Measurements from ENCODE around the gene SPATA16. TPM values are rescaled to one million over a fixed set of nuclear protein-coding genes. Genes with fewer than 3 reads are reported as not detected.
"Not testable (repeated sequence)": the region's sequence is repeated elsewhere in the genome, so short reads cannot be mapped to it uniquely, and the experiment has no call there.

The SPATA16 gene
- total RNA-seq, 1 donor from 2014 or later = not detected

DNA sequence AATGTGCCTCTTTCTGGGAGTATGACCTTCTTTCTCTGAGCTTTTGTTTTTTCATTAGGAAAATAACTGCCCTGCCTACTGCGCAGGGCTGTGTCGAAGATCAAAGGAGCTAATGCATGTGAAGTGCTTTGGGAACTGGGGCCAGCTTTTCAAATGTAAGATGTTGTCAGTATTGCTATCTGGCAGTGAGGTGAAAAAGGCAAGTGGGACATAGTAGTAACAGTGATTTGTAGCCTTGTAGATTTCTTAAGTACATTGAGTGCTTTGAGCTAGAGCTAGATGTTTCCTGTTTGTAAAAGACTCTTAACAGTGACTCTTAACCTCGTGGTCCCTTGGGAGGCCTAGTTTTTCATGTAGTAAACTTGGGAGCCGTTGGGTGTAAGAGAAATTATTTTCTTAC is 264.0 kb downstream of the SPATA16 start:
- DNase-seq = peak; percentile 9

DNA sequence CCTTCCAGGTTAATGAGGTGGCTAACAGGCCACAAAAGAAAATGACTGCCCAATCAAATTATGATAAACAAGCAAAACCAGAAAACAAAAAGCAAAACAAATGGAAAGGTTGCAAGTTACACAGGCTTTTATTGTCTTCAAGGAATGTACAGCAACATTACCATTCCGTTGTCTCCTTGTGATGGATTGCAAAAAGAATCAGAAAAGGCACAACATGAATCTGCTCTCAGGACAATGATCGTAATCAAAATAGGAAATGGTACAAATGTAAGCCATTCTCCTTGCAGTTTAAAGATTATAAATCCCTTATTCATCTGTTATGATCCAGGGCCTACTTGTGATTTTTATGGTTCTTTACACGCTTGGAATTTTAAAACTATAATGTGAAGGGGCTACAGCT is 264.7 kb downstream of the SPATA16 start:
- peak; percentile 21 for DNase-seq

DNA sequence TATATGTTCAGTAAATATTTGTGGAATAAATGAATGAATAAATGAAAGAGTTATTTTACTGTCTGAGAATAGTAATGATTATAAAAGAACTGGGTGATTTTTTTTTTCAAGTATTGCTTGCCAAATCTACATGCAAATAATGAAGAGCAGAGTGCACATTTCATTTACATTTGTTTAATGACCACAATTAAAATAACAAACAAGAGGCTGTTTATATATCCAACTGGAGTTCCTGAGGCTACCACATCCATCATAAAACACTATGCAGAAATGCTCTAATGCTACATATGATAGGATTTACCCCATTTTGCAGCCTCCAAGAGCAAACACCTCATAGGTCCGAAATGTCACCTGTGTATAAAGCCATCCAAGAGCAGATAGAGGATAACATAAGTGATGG is 266.0 kb downstream of the SPATA16 start:
- DNase-seq = no peak

DNA sequence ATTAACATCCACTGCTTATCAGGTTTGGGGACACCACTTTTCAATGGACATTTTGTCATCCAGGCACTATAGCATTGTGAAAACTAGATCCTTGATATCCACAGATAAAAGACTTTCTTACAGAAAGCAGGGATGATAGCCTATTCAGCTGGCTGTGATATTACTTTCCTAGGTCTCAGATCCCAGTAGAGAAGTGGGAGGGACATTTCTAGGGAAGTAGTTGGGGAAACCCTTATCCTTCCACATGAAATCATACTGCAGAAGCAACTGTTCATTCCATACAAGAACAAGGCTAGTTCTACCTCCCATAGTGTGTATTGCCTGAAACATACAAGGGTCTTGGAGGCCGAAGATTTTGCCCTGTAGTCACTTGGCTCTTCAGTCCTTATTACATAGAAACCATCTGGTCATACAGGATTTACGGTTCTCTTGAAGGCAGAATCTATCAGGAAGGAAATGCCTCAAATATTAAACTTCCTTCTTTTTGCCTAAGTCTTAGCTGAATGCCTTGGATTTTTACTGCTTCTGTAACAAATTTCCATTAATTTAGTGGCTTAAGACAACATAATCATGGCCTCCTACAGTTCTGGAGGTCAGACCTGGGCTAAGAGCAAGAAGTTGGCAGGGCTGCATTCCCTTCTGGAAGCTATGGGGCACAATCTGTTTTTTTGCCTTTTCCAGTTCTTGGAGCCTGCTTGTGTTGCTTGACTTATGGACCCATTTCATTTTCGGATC is 271.1 kb downstream of the SPATA16 start:
- no peak for DNase-seq

DNA sequence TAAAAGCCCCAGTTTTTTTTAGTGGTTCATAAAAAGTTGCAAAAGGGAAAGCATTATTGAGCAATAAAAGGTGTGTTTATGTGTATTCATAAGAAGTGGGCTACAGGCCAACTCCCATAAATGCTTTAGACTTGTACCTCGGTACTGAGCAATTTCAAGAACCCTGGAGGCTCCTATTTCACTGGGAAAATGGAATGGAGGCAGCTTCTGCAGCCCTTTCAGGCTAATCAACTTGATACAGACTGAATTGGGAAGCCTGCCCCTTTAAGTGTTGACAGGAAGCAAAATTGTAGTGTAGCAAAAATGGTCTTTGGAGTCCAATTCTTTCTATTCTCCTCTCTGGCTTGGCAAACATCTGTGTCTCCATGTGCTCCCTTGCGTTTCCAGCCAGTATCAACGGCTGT is 271.7 kb downstream of the SPATA16 start:
- DNase-seq = peak; percentile 10

DNA sequence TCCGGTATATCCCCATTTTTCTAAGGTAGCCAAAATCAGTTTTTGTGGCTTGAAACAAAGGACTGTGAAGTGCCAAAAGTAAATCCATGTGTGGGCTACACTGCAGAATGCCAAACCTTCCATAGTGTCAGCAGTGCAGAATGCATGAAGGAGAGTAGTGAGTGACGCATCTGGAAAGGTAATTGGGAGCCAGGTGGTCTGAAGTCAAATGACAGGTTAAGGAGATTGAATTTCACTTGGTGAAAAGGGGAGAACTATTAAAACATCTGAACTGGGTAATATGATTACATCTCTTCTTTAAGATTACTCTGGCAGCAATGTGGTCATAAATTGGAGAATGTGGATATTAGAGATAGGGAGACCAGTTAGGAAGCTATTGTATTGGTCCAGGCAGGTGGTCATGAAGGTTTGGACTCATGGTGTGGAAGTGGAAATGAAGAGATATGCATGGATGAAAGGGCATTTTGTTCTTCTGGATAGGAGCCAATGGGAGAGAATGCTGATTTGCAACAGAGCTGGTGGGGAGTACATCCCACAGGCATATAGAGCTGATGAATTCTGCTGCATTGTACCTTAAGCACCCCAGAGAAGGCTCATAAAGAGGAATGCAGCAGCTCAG is 272.3 kb downstream of the SPATA16 start:
- DNase-seq = no peak

DNA sequence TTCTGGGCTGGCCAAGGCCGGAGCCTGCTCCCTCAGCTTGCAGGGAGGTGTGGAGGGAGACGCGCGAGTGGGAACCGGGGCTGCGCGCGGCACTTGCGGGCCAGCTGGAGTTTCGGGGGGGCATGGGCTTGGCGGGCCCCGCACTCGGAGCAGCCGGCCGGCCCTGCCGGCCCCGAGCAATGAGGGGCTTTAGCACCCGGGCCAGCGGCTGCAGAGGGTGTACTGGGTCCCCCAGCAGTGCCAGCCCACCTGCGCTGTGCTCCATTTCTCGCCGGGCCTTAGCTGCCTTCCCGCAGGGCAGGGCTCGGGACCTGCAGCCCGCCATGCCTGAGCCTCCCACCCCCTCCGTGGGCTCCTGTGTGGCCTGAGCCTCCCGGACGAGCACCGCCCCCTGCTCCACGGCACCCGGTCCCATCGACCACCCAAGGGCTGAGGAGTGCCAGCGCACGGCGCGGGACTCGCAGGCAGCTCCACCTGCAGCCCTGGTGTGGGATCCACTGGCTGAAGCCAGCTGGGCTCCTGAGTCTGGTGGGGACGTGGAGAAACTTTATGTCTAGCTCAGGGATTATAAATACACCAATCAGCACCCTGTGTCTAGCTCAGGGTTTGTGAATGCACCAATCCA is 274.2 kb downstream of the SPATA16 start:
- not testable (repeated sequence) for DNase-seq

DNA sequence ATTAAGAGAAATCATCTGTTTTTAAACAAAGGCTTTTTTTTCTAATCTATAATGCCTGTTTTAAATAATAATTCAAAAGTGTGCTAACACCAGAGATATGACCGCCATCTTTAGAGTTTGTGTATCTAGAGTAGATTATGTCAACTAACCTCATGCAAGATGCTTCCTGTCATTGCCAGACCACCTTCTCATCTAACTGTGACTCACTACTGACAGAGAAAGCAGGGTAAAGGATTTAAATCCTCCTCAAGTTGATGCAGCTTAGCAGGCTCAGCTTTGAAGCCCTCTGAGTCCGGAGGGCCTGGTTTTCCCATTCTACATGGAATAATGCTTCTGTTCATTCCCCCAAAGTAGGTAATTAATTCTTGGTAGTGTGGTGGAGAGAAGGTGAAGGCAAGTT is 282.0 kb downstream of the SPATA16 start:
- no peak for DNase-seq

DNA sequence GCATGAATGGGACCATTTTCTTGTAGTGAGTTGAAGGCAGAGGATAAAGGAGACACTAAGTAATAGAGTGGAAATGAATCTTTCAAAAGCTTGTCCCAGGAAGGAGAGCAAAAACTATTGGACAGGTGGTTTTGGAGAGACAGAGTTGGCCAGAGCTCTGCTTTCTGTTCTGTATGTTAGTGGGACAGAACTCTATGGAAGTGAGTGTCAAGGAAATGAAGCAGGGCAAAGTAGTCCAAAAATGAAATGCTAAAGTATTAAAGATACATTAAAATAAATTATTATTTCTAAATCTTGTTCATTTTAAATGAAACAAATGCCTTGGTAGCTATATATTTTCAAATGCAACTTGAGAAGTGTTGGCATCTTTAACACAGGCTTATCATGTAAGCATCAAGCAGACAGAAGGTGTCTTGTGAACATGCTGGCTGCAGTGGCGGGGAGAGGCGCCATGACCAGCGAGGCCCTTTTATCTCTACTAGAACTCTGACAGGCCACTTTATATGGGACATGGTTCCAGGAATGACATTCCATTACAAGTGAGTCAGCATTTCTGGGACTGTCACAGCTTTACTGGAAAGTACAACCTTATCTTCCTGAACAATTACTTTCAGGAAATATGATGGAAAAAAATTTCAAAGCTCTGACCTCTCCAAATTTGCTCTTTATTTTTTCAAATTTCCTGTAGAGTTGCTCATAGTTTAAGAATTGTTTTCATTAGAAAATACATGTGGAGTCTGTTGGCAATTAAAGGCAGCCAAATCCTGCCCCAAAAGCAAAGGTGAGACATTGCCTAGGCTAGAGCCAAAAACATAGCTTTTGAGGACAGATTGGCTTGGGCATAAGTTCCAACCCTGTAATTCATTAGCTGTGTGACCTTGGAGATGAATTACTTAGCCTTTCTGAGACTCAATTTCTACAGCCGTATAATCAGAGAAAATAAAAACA is 284.0 kb downstream of the SPATA16 start:
- DNase-seq = no peak

DNA sequence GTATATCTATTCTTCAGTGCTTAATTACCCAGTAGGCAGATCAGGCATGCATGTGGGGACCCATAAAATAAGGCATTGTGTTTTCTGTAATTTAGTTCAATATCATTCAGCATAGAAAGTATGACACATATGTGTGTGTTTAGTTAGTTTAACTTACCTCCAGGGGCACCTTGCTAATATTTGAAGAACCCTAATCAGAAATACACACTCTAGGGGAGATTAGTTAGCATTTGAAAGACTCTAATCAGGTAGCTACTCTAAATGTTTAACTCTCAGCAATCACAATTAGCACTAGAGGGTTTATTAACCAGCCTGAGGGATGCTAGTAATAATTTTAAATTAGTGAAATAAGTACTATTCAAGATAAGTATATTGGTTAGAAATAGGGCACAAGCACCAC is 286.0 kb downstream of the SPATA16 start:
- DNase-seq = no peak

DNA sequence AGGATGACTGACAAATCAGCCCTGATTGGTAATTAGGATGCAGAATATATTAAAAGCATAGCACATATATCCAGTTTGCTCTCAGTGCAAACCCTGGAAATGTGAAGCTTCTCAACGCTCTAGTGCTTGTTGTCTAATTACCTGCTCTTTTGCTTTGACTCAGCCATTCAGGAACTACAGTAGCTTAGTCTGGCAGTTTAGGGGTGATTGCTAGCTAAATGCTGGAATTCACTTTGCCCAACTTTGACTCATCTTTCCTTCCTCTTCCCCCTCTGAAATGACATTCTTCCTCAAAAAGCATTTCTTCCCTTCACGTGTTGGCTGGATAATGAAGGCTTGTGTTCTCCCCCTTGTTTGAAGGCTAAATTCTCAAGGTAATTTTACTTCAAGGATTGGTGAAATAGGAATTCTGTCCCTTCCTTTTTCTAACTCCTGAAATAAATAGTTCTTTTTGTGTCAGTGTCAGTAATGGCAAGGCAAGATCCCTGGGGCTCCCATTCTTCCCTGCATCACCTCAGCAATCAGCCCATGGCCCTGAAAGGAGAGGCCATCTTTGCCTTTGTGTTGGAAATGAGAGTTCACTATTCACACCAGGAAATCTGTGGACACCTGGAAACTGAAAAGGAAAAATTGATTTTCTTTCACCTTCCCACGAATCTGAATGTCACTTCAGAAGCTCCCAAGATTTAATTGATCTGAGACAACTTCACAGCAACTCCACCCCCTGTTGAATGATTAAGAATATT is 286.9 kb downstream of the SPATA16 start:
- no peak for DNase-seq

DNA sequence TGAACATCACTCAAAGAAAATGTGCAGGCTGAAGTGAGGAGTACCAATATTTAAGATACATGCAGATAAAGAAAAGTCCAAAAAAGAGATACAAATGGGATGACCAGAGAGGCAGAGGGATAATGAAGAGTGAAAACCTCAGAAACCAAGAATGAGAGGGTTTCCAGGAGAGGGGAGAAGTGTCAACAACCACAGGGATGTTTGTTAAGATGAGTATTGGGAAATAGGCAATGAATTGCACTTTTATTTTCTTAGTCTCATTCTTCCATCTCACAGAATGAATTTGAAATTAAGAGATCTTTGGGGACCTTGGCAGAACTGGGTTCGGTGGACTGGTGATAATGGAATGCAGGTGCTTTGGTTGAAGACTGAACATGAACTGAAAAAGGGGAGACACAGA is 288.0 kb downstream of the SPATA16 start:
- DNase-seq = no peak

DNA sequence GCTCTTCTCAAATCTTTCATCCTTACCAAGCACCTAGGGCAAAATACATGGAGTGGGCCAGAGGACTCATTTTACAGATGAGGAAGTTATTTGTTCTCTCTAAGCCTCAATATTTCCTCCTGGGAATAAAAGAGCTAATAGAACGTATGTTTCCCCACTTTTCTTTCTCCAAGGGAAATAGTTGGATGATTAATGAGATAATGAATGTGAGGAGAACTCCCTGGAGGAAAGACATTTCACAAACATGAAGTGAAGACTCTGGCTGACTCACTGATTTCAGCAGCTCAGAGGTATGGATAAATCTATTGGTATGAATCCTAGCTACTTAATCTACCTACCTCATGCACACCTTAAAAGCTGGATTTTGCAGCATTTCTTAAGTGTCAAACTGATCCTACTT is 292.1 kb downstream of the SPATA16 start:
- DNase-seq = no peak

DNA sequence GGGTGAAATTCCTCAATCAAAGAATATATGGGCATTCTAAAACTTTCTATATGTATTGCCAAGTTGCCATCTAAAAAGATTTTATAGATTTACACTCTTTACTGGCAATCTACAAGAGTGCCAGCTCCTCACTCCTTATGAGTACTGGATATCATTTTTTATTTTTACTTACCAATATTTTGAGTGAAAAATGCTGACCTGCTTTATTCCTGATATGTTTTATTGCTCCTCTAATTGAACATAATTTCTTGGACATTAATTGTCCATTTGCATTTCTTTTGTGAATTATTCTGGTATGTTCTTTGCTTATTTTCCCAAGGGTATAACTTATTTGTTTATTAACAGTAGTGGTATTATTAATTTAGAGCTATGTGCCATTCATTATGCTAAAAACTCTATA is 293.7 kb downstream of the SPATA16 start:
- DNase-seq = no peak

DNA sequence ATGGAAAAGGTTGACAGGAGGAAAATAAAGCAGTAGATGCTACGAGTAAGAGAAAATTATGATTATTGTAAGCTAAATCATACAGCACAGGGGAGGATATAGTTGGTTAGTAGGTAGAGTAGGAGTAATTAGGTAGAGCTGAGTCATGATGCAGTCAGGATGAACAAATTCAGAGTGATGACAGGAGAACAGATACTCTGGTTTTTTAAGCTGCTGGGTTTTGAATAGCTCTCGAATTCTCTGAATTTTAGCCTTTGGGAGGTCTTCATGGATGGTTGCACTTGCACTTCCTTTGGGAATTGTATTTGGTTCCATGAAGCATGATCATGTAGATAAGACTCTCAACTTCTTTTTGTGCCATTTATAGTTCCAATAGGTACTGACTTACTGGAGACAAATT is 294.3 kb downstream of the SPATA16 start:
- no peak for DNase-seq

DNA sequence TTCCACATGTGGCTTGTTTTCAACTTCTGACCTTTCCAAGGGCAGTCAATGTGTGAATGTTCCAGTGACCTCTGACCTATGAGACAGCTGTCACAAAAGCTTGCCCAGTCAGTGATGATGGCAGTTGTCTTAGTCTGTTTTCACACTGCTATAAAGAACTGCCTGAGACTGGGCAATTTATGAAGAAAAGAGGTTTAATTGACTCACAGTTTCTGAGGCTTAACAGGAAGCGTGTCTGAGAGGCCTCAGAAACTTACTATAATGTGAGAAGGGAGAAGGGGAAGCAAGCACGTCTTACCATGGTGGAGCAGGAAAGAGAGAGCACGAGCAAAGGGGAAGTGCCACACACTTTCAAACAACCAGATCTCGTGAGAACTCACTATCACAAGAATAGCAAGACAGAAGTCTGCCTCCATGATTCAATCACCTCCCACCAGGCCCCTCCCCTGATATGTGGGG is 294.9 kb downstream of the SPATA16 start:
- no peak for DNase-seq

DNA sequence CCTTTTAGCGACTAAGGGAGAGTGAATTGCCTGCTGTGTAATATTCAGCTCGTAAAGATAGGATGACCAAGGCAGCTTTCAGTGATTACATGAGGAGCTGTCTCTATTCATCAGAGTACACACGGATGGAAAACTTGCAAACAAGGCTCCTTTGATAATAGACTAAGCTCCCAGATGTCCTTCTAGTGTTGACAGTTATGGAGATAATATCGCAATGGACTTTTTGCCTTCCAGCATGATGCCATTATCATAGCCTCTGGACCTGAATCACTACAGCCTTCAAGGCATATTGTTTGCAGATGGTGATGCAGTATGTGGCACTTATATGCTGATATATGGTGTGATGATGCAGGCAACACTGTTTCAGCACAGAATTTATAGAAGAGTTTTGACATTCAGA is 296.6 kb downstream of the SPATA16 start:
- DNase-seq = no peak

DNA sequence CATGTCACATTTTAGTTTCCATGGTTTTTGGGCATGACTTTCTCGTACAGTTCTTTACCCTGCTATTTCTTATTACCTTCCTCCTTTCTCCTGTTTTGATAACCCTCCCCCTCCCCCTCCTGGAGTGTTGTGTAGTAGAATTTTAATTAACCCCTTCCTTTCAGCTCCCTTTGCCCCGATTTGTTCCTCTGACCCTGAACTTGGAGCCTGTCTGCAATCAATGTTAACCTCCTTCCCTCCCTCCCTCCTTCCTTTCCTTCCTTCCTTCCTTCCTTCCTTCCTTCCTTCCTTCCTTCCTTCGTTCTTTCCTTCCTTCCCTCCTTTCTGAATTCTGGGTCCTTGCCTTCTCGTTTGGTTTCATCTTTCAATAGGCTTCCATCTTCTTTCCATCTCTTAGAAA is 300.1 kb downstream of the SPATA16 start:
- no peak for DNase-seq

DNA sequence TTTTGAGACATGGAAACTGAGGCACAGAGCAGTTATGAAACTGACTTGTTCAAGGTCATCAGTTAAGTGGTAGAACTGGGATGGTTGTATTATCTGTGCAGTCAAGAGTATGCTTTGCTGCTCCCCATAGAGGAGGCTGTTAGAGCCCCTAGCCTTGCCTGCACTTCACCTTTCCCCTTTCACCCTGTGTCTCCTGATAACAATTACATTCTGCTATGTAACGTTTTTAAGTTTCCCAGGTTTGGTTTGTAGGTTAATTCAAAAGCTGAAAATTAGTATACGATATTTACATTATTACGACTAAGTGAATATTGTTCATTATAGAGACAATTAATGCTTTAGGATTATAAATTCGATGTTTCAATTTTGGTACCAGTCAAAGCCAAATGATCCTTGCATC is 300.6 kb downstream of the SPATA16 start:
- no peak for DNase-seq

DNA sequence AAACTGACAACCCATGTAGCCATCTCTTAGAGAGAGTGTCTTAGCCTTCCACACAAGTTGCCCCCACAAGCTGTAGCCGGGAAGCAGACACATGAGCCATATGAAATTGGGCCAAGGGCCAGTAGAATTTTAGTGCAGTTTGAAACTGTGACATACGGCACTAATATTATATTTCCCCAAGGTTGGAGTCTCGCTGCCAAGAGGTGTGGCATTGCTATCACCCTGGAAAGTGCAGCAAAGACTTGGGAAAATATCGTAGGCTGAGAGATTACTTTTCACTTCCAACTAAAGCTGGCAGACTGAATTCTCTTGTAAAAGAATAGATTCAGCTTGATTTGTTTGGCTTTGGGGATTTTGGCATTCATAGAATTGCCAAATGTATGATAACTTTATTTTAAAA is 301.4 kb downstream of the SPATA16 start:
- peak; percentile 6 for DNase-seq
